HG03045 (cell line): ENCODE measurements around the gene ENAH.

Experiments used
- ATAC-seq: cut with Tn5 transposase; IDR thresholded peaks from one replicate; pipeline ENCODE4 v1.9.1; 2021; ENCODE audit warnings: mild to moderate bottlenecking, moderate library complexity; ENCODE audit not compliant: unreplicated experiment

The ENAH gene

DNA sequence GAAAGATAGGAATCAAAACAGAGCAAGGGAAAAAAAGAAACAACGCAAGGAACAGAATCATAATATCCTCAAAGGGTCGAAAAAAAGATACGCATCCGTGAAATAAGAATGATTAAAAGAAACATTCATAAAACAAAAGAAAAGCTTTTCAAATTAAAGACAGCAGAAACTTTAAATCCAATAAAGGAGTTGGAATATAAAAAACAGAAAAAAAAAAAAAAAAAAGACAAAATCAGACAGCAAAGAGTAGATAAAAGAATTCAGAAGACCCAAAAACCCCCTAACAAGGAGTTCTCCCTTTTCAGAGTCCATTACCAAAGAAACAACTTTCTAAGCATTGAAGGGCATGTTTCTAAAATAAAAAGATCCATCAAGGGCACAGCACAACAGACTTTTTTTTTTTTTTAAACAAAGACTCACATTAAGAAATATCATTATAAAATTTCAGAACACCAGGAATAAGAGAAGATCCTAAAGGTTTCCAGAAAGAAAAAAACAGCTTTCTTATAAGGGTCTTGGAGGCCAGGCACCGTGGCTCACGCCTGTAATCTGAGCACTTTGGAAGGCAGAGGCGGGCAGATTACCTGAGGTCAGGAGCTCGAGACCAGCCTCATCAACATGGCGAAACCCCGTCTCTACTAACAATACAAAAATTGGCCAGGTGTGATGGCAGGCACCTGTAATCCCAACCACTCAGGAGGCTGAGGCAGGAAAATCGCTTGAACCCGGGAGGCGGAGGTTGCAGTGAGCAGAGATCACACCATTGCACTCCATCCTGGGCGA lies 44.7 kb downstream of the ENAH start:
- no peak for ATAC-seq

DNA sequence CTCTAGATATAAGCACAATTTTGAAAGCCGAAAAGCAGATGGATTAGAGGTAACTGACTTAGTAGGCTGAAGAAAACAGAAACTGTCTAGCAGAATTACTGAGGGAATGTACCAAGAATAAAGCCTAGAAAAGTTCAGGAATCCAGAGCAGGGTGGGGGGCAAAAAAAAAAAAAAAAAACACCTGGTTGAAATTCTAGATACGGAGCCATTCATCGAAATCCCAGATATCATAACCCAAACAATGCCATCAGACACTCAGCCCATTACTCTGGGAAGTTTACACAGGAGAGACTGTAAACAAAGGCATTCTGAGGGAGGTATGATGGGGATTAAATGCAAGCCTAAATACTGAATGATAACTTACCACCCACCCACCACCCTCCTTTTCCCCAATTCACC lies 45.6 kb downstream of the ENAH start:
- no peak for ATAC-seq

DNA sequence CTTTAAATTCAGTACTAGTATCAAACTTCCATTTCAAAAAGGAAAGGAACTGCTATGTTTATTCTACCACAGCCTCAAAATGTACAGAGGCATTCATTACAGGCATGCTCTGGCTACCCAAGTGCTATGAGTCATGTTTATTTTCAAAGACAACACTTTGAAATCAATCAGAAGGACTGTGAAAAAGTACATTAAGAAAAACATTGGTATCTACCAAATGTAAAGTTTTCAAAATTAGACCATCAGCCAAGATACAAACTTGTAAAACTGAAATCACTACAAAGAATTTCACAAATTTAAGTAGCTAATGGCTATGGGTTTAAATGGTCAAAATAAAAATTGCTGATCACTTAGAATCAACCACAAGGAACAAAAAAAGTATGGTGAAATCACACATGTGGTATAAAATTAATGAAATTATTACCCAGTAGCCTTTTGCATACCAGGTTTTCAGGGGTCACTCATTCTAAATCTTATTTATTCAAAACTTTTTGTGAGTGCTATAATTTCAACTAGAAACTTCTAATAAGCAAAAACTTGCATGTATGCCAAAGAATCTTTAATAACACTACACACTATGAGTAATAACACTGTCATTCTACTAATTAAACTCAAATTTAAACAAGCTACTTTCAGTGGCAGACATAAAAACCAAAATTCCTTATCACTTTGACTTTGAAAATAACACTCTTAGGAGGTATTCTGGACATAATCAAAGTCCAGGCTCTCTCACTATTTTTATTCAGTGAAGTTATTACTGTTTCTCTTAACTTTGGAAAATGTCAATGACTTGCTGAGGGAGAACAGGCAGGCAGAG lies 49.2 kb downstream of the ENAH start:
- ATAC-seq, result no peak

DNA sequence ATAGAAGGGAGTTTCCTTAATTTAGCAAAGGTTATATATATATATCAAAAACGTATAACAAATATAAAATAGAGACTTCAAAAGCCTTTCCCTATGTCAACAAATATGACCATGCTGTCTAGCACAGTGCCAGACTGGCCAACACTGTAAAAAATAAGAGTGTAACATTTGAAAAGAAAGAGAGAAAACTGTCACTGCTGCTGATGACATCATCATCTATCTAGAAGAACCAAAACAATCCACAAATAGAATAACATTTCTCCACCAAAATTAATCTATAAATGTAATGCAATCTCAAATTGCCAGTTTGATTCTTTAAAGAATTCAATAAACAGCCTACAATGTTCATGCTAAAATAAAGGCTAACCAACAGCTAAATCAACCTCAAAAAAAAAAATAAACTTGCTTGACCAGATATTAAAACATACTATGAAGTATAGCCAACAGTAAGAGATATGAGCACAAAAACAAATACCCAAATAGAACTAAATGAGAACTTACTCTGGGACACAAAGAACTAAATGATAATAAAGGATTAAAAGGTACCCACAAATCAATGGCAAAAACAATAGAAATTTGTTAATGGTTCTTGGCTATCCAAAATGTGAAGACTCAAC lies 50.2 kb downstream of the ENAH start:
- no peak for ATAC-seq

DNA sequence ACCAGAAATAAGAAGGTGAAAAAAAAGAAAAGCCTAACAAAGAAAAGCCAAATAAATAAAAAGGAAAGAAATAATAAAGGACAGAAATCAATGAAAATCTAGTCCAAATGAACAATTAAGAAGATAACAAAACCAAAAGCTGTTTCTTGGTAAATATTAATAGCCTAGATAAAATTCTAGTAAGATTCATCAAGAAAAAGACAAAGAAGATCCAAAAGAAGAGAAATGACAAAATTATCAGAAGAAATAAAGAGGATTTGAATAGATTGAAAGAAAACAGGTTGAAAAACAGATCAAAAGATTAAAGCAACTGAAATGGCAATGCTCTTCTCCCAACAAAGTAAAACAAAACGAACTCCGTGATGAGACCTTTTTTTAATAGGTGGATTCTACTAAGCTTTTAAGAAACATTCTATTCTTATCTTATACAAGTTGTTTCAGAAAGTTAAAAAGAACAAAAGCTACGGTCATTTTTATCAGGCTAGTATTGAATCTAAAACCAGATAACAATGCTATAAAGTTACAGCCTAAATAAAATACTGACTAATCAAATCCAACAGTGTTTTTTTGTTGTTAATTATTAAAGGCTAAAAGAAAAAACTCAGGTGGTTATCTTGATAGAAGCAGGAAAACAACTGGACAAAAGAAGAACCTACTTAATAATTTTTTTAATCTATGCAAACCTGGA lies 50.9 kb downstream of the ENAH start:
- ATAC-seq, result no peak

DNA sequence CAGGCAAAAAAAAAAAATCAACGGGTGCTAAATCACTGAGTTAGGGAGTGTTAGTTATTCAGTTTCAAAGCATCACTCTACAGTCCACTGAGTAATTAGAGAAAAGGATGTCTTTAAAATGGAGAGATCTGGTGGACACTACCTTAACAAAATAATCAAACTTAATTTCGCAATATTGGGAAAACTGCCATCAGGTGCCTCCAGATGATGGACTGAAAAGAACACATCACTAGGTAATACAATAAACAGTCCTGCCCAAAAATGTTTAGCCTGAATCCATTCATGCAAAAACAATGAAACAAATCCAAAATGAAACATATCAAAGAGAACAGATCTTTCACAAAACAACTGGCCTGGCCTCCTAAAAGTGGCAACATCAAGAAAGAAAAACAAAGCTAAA lies 54.1 kb downstream of the ENAH start:
- ATAC-seq, result no peak

DNA sequence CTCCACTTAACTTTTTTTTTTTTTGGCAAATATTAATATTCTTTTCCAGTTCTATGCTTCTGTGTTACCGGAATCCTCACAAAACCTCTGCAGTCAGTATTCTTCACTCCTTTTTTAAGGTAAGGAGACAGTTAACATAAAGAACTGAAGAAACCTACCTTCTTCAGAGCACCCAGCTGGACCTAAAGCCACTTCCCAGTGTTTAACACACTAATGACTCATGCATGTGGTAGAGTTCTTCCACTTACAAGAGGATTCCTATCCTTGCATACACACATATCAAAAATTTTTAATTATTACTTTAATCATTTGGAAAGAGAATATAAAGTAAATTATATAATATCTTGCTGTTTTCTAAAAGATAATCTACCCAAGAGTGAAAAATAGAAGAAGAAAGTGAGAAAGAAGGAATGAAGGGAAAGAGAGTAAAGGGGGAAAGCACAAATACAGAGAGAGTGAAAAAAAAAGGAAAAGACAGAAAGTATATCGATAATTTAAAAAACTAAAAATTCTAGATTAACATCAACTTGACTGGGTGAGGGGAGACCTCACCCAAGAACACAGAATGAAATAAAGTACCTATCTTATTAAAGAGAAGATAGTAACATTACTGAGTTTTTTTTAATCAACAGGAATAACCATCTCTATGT lies 54.9 kb downstream of the ENAH start:
- ATAC-seq, result no peak

DNA sequence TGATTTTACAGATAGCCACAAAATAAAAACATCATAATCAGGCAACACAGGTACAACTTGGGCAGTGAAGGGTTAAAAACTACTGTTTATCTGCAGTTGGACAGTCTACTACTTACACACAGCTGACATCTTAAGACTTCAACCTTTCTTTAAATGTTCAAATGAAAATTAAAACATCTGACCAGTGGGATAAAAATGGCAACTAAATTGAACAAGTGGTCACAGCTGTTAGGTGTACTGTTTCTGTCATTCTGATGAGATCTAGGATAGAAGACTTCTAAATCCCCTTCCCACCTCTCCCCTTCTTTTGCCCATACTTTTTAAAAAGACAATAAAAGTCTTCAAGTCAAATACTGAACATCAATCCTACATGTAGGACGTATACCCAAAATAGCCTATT lies 56.2 kb downstream of the ENAH start:
- no peak for ATAC-seq

DNA sequence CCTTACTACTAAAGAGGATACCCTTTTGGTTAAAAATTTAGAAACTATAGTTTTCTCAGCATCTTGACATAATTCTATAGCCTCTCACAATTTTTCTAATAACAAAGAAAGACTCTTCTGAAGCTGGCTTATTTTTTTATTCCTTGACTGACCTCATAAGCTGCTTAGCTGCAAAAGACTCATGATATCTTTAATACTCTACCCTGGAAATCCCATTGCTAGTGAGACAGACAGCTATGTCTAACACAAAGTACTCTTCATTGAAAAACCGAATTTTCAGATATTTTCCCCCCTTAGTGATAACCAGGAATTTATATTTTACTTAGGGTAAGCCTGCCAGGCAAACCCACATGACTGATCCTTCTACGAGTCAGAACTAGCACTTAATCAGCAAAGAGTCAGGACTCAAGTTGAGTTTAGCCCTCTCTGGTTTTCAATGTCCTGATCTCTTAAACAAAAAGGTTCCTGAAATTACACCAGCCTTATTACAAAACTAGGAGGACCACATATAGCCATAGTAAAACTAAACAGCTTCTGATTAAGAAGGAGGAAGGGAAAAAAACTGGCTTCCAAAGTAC lies 56.9 kb downstream of the ENAH start:
- no peak for ATAC-seq

DNA sequence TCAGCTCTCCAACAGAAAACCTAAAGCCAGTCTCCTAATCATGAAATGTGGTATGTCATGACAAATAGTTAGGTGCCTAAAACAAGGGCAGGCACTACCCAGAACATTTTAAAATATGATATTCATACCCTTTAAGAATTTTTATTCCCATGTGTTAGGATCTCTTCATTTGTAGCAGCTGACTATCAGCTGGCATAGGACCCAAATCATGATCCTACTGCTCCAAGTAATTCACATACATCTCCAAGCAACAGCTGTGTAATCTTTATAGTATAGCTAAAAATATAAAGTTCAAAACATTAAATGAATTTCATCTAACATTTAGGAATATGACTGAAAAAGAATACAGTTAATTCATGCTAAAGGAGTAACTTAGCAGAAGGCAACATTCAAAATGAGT lies 57.5 kb downstream of the ENAH start:
- no peak for ATAC-seq

DNA sequence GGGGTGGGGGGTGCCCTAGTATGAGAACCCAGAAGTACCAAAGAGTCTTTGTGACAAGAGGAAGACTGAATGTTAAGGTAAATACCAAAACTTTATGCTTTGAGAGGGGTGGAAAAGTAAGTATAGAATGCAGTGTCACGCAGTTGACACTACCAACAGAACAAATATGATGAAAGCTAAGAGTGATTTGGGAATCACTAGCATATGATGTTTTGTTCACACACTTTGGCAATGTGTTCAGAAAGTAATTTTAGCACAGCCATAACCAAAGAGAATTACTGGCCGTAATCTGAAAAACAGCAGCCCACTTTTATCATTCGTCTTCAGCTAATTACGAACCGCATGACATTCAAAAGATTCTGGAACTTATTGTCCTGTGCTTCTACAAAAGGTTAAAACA lies 59.5 kb downstream of the ENAH start:
- no peak for ATAC-seq

DNA sequence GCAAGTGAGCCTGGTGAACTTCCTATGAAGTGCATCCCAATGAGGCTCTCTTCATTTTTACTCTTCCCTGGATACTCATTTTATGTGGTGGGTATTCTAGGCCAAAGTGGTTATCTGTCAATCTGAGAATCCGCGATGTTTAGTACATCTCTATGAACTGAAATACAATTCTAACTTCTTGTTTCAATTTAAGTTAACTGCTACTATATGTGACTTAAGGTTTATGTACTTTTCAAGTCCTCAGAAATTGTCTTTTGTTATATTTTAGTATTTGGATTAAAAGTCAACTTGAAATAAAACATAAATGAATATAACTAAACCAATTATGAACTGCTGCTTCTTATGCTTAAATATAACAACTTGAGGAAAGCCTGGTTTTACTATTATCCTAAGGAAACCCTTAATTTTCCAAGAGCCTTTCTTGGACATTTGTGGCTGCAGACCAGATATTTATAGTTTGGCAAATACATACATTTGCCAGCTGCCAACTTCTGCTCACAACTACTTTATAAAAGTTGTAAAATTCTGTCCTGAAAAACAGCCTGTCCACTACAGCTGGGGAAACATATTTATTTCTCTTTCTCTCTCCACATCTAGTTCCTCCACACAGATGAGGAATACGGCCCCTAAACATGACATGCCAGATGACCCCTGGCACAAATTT lies 60.4 kb downstream of the ENAH start:
- no peak for ATAC-seq

DNA sequence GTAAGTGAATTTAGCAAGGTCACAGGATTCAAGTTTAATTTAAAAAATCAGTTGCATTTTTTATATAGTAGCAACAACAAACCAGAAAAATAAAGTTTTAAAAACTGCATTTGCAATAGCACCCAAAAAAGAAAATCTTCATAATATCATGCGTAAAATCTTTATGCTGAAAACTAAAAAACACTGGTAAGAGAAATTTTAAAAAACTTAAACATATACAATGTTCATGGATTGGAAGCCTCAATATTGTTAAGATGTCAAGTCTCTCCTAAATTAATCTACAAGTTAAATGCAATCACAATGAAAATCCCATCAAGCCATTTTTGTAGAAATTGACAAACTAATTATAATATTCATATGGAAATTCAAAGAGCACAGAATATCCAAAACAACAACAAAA lies 65.6 kb downstream of the ENAH start:
- no peak for ATAC-seq

DNA sequence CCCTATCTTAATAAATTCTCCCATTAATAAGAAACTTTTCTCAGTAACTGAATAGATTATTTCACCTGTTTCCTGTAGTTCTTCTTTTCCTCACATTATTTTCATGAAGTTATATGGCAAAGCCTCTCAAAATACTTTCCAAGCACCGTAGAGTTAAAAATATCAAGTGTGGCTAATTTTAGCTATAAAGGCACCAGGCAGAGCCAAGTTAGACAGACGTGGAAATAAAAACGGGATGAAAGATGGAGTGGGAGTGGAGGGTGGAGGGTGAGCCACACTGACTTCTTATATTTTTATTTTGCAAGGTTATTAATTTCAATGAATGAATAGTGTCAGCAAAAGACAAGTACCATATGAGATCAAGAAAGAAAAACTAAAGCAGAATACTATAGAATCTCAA lies 71.7 kb downstream of the ENAH start:
- no peak for ATAC-seq

DNA sequence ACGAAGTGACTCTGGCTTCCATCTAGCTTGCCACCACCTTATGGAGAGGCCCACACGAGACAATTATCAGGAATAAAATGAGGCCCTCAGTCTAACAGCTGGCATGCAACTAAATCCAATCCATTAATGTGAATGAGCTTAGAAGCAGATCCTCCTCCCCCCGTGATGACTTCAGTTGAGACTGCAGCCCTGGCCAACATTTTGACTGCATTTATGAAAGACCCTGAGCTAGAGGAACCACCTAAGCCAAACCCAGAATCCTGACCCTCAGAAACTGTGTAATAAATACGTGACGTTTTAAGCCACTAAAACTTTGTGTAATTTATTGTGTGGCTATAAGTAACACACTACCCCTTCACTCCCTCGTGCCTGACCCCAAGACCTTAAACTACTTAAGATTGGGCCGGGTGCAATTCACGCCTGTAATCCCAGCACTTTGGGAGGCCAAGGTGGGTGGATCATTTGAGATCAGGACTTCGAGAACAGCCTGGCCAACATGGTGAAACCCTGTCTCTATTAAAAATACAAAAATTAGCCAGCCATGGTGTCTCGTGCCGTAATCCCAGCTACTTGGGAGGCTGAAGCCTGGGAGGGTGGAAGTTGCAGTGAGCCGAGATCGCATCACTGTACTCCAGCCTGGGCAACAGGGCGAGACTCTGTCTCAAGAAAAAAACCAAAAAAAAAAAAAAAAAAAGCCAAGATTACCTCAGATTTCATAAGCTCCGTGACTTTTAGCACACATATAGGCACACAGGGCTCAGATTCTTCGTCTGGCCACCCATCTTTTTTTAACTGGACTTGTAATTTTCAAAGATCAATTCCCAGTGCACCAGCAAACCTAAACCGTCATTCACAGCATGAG lies 72.5 kb downstream of the ENAH start:
- no peak for ATAC-seq

DNA sequence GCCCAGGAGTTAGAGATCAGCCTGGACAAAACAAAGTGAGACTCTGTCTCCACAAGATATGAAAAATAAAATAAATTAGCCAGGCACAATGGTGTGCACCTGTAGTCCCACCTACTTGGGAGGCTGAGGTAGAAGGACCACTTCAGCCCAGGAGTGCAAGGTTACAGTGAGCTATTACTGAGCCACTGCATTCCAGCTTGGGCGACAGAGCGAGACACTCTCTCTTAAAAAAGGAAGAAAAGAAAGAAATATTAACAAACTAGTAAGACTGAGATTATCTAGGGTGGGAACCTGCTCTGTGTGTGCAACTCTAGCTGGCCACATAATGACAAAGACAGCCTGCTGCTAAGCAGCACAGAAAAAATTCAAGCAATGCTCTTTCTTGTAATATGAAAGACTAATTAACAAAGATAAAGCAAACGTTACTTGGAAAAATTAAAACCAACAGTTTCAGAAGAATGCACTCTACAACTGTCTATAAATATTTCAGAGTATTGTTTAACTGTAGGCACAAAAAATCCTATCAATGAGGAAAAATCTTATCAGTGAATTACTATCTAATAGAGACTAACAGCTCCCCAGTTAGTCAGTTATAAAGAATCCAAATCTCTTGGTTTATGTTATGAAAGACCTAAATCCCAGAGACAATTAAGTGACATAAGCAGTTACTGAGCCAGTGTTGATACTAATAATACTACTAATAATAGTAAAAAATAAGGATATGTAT lies 74.5 kb downstream of the ENAH start:
- no peak for ATAC-seq

DNA sequence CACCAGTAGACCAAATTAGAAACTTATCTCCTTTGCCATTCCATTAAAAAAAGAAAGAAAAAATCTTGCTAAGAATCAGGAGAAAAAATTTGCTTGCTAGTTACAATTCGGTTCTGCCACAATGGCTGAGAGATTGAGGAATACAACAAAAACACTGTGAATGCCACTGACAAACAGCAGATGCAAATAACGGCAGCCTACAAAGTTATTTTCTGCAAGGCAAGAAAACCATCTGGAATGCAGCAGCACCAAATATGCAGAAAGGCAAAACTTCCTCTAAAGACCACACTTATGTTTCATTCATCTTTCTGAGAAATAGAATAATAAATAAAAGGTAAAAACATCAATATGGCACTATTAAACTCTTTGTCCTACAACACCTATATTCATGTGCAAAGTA lies 75.7 kb downstream of the ENAH start:
- no peak for ATAC-seq

DNA sequence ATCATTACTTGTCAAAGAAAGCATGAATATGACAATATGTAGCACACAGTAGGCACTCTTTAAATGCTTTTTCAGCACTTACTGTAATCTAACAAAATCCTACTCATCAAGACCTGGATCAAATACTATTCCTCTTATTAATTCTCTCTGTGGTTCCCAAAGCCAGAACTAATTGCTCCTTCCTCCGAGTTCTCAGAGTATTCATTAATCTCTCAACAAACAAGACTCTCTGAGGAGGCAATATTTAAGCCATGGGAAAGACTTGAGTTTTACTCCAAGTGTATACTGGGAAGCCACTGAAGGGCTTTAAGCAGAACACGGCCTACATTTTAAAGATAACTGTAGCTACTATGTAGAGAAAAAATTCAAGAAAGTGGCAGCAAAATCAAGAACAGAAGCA lies 79.7 kb downstream of the ENAH start:
- no peak for ATAC-seq
